ENCODE measurements around the gene CTAGE1. TPM values are rescaled to one million over a fixed set of nuclear protein-coding genes. Genes with fewer than 3 reads are reported as not detected.

CTAGE1 gene
- polyA plus RNA-seq, 2 of the 4 experiments (the other 2 are of a cell fraction) = 0.01 TPM; not detected in 1

DNA sequence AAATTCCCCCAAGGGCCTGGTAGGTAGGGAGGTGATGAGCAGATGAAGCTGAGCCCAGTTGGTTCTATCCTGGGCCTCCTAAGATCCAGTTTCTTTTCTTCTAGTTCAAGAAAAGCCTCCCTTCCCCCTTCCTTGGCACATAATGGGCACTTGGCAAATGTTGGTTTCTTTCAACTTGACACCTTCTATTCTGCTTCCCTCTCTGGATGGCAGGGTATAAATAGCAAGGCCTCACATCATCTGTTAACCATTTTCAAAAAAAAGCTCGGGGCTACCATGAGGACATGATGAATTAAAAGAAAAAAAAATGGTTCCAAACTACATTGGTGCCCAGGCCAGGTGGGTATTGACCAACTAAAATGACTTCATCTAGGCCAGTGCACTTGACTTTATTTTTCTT lies 29.9 kb downstream of the CTAGE1 start:
- ChIA-PET CTCF (interaction anchor here (0.6 kb wide), 1 partner anchor 1170 kb away, joined by 3 read pairs; no protein-coding TSS in a partner anchor), POLR2A (no interaction called here)
- no peak for ATAC-seq
- WGBS (ENCODE audit: missing lambda C conversion rate) = 53% methylated on average over 1 of the region's 1 CpG
- no peak for FAIRE-seq
- Histone ChIP-seq H3K4me2 (no peak overlapping the region), H3K4me3 (no peak overlapping the region), H3K4me1 (peaks cover 9% of the 10 kb centered on the region; the same call in 2 of the 3 replicates), H3K27ac (no peak overlapping the region), H3K9me3 (no peaks in the 10 kb centered on the region)
- TF ChIP-seq HEYL (CRISPR knock-in tag; IDR thresholded peaks at IDR 0.05) = no peak
- no peak for TF ChIP-seq ZFP36 (IDR thresholded peaks at IDR 0.05; ENCODE audit: borderline replicate concordance, partially characterized antibody)
- no peak for TF ChIP-seq ATOH8 (CRISPR knock-in tag; IDR thresholded peaks at IDR 0.05; ENCODE audit: low read depth)
- TF ChIP-seq, protein P1, sequence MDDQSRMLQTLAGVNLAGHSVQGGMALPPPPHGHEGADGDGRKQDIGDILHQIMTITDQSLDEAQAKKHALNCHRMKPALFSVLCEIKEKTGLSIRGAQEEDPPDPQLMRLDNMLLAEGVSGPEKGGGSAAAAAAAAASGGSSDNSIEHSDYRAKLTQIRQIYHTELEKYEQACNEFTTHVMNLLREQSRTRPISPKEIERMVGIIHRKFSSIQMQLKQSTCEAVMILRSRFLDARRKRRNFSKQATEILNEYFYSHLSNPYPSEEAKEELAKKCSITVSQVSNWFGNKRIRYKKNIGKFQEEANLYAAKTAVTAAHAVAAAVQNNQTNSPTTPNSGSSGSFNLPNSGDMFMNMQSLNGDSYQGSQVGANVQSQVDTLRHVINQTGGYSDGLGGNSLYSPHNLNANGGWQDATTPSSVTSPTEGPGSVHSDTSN (IDR thresholded peaks at IDR 0.05) = no peak
- TF ChIP-seq CBX8 (IDR thresholded peaks at IDR 0.05) = no peak
- no peak for TF ChIP-seq TFCP2L1 (CRISPR knock-in tag; IDR thresholded peaks at IDR 0.05)
- TF ChIP-seq ELK1 (IDR thresholded peaks at IDR 0.05; ENCODE audit: low read depth, low read length) = no peak
- no peak for TF ChIP-seq ZNF302 (CRISPR knock-in tag; IDR thresholded peaks at IDR 0.05)
- no peak for TF ChIP-seq MAFK (IDR thresholded peaks at IDR 0.05; ENCODE audit: partially characterized antibody)
- TF ChIP-seq ZSCAN20 (CRISPR knock-in tag; IDR thresholded peaks at IDR 0.05) = no peak
- no peak for TF ChIP-seq BHLHE40 (IDR thresholded peaks at IDR 0.05; ENCODE audit: low read depth, low read length)
- no peak for TF ChIP-seq SREBF2 (IDR thresholded peaks at IDR 0.05)
- no peak for TF ChIP-seq MAX (IDR thresholded peaks at IDR 0.05)
- TF ChIP-seq MAZ (IDR thresholded peaks at IDR 0.05; ENCODE audit: borderline replicate concordance, low read depth, low read length) = no peak
- no peak for TF ChIP-seq USF2 (IDR thresholded peaks at IDR 0.05)
- TF ChIP-seq PHF8 (IDR thresholded peaks at IDR 0.05; ENCODE audit: borderline replicate concordance, low read depth) = no peak
- no peak for TF ChIP-seq POLR2AphosphoS2 (conservative IDR thresholded peaks at IDR 0.05; ENCODE audit: low read length)
- DNase-seq (ENCODE audit: low read depth in 1 of 2, low spot score in 1 of 2) = no peak

GRCh38 chr18:22387364-22387763 lies 30.4 kb downstream of the CTAGE1 start:
- Histone ChIP-seq H3K9me3 (no peaks in the 10 kb centered on the region), H3K4me1 (peaks cover 9% of the 10 kb centered on the region; the same call in 2 of the 3 replicates), H3K4me3 (no peak overlapping the region), H3K27ac (no peak overlapping the region), H3K4me2 (no peak overlapping the region)
- ATAC-seq (no peak), DNase-seq (ENCODE audit: low read depth in 1 of 2, low spot score in 1 of 2) (no peak), FAIRE-seq (no peak)
- ChIA-PET POLR2A (no interaction called here), CTCF (no interaction called here)
- WGBS (ENCODE audit: missing lambda C conversion rate) = 90% methylated on average over 5 of the region's 5 CpGs
- TF ChIP-seq RAD21 (conservative IDR thresholded peaks at IDR 0.05 in 1 of 2, IDR thresholded peaks at IDR 0.05 in 1 of 2) (no peak), MAFK (IDR thresholded peaks at IDR 0.05; ENCODE audit: partially characterized antibody) (no peak), NPAS2 (CRISPR knock-in tag; IDR thresholded peaks at IDR 0.05; ENCODE audit: borderline replicate concordance) (no peak), RFX5 (IDR thresholded peaks at IDR 0.05) (no peak), EHMT2 (IDR thresholded peaks at IDR 0.05; ENCODE audit: low read depth) (no peak)
